ENCODE results near the gene NSUN2. TPM values are rescaled to one million over a fixed set of nuclear protein-coding genes. Genes with fewer than 3 reads are reported as not detected.

Gene NSUN2
- total RNA-seq, 1 donor from 2014 or later: 34.4 TPM

DNA sequence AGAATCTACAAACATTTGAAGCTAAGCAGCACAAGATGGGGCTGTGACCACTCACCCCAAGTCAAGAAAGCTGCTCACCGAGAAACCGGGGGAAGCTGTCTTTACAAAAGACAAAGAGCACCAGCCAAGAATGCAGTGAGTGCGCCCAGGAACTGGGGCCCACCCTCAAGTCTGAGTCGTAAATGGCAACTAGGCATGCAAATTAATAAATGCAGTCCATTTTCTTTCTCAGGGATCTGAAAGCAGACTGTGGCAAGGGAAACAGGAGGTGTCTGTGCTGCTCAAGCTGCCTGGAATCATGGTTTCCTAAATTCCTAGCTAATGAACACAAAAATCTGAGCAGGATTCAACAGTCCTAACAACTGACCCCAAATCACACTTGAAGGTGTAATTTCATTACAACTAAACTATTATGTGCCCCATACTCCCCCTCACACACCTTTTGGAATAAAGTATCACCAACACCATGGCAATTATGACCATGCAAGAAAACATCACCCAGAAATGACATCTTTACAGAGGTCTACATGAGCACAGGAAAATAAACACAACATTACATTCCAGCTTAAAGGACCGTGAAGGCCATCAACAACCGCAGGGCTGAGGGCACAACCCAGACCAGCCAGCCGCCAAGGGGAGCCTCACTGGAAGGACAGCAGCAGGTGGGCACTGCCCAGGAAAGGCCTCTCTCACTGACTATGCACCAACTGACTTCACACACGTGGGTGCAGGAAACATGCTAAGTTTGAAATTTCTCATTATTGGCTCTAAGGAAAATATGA is 17.6 kb downstream of the NSUN2 start:
- Histone ChIP-seq H3K27me3 (ENCODE audit: low read depth) (no peaks in the 10 kb centered on the region), H3K4me3 (no peak overlapping the region), H3K4me1 (no peaks in the 10 kb centered on the region), H3K9me3 (replicated peaks) (no peaks in the 10 kb centered on the region), H3K27ac (replicated peaks) (no peak overlapping the region), H3K36me3 (peaks cover 97% of the 10 kb centered on the region)
- no peak for DNase-seq
- TF ChIP-seq CTCF (IDR thresholded peaks at IDR 0.05; ENCODE audit: borderline replicate concordance): no peak
- intact Hi-C loops (cut with micrococcal nuclease): no loop called here

GRCh38 chr5:6611334-6612256 is 21.2 kb downstream of the NSUN2 start:
- no peak overlapping the region for H3K27ac ChIP-seq (replicated peaks)
- no peak for DNase-seq
- no peak for TF ChIP-seq CTCF (IDR thresholded peaks at IDR 0.05; ENCODE audit: borderline replicate concordance)
- no peaks in the 10 kb centered on the region for H3K27me3 ChIP-seq (ENCODE audit: low read depth)
- intact Hi-C loops (cut with micrococcal nuclease): no loop called here
- no peaks in the 10 kb centered on the region for H3K9me3 ChIP-seq (replicated peaks)
- no peak overlapping the region for H3K4me3 ChIP-seq
- H3K4me1 ChIP-seq: no peaks in the 10 kb centered on the region
- peaks cover 98% of the 10 kb centered on the region for H3K36me3 ChIP-seq

GRCh38 chr5:6608016-6608415 is 24.8 kb downstream of the NSUN2 start:
- Histone ChIP-seq H3K27me3 (ENCODE audit: low read depth) (no peaks in the 10 kb centered on the region), H3K4me3 (no peak overlapping the region), H3K27ac (replicated peaks) (peak overlapping the region; percentile 20), H3K4me1 (peaks cover 10% of the 10 kb centered on the region), H3K36me3 (peaks cover 100% of the 10 kb centered on the region), H3K9me3 (replicated peaks) (no peaks in the 10 kb centered on the region)
- no peak for DNase-seq
- TF ChIP-seq CTCF (IDR thresholded peaks at IDR 0.05; ENCODE audit: borderline replicate concordance): no peak
- intact Hi-C loops (cut with micrococcal nuclease): no loop called here

DNA sequence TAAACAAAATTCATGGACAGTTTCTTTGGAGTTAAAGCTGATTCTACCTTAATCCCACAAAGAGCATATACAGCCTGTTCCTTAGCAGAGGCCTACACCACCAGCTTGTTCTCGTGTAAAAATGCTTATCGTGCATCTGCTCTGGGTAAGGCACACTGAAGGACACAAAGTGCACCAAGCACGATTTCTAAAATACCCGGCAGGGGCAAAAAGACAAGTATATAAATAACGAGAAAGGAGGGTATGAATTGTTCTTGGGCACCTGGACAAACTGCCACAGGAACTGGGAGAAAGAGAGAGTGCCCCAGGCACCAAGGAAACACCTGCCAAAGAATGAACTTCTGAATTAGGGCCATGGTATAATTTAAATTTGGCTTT is 25.3 kb downstream of the NSUN2 start:
- peaks cover 100% of the 10 kb centered on the region for H3K36me3 ChIP-seq
- intact Hi-C loops (cut with micrococcal nuclease): no loop called here
- peak overlapping the region; percentile 20 for H3K27ac ChIP-seq (replicated peaks)
- no peak for TF ChIP-seq CTCF (IDR thresholded peaks at IDR 0.05; ENCODE audit: borderline replicate concordance)
- no peaks in the 10 kb centered on the region for H3K27me3 ChIP-seq (ENCODE audit: low read depth)
- H3K9me3 ChIP-seq (replicated peaks): no peaks in the 10 kb centered on the region
- no peak for DNase-seq
- peaks cover 10% of the 10 kb centered on the region for H3K4me1 ChIP-seq
- no peak overlapping the region for H3K4me3 ChIP-seq

DNA sequence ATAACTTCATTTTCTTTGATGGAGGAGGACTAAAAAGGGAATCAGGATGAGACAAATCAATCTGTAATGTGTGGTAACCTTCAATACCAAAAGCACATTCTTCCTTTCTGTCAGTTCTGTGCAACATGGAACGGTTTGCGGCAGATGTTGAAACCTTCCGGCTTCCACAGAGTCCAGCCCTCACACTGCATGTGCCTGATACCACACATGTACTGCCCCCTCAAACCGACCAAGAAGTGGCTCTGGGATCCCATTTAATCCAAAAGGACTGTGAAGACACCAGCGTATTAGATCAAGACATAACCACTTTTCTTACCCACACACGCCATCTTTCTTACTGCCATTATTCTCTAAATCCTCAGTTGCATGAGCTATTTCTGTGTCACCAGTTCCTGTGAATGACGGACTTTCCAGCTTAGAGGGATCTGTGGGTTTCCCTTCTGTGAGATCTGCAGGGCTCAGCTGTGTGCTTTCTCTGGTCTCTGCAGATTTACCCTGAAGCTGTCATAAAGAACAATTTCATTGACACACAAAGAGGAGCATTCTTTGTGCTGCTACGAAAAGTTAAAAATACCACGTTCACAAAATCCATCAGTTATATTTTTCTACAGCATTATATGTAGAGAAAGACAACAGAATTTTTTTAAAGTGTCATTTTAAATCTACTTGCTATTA is 25.8 kb downstream of the NSUN2 start:
- TF ChIP-seq CTCF (IDR thresholded peaks at IDR 0.05; ENCODE audit: borderline replicate concordance): no peak
- no peak overlapping the region for H3K4me3 ChIP-seq
- no peaks in the 10 kb centered on the region for H3K27me3 ChIP-seq (ENCODE audit: low read depth)
- intact Hi-C loops (cut with micrococcal nuclease): no loop called here
- H3K9me3 ChIP-seq (replicated peaks): no peaks in the 10 kb centered on the region
- H3K36me3 ChIP-seq: peaks cover 100% of the 10 kb centered on the region
- H3K4me1 ChIP-seq: peaks cover 10% of the 10 kb centered on the region
- DNase-seq: no peak
- H3K27ac ChIP-seq (replicated peaks): no peak overlapping the region

Measured in left ventricle myocardium inferior (tissue), 1 donor.